KOPT-K1 (cell line): ENCODE data around the gene FAM24B.
"Not testable (repeated sequence)": the region's sequence is repeated elsewhere in the genome, so short reads cannot be mapped to it uniquely, and the experiment has no call there.

ENCODE experiments used
- H3K27ac ChIP-seq: fragments of 200-600 bp; sonication (generic); 2 replicates; pipeline ENCODE4 v1.5.1; 2016; ENCODE audit warnings: antibody characterized with exemption, mild to moderate bottlenecking, low read depth, low read length; ENCODE audit not compliant: poor library complexity, severe bottlenecking
- H3K36me3 ChIP-seq: fragments of 200-600 bp; sonication (generic); 2 replicates; pipeline ENCODE4 v1.5.1; 2017; ENCODE audit warnings: antibody characterized with exemption, mild to moderate bottlenecking, low read length, moderate library complexity; ENCODE audit not compliant: insufficient read depth
- H3K9me3 ChIP-seq: fragments of 200-600 bp; sonication (generic); 2 replicates; pipeline ENCODE4 v1.5.1; 2017; ENCODE audit warnings: antibody characterized with exemption, low read length, mild to moderate bottlenecking; ENCODE audit not compliant: insufficient read depth, poor library complexity, severe bottlenecking

FAM24B gene

GRCh38 chr10:122866757-122867482 lies 12.5 kb downstream of the FAM24B start:
- H3K27ac ChIP-seq = not testable (repeated sequence)
- Histone ChIP-seq H3K36me3 (peaks cover 19% of the 10 kb centered on the region; the same call in 1 of the 2 replicates), H3K9me3 (peaks cover 21% of the 10 kb centered on the region)

DNA sequence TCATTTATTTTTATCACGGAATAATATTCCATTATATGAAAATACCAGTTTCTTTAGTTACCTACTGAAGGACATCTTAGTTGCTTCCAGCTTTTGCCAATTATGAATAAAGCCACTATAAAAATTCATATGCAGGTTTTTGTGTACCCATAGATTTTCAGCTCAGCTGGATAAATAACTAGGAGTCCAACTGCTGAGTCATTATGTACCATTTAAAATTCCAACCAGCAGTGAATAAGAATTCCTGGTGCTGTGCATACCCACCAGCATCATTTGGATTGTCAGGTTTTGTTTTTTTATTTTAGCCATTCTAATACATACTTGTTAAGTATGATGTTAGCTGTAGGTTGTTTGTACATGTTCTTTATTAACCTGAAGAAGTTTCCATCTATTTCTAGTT lies 14.5 kb downstream of the FAM24B start:
- H3K27ac ChIP-seq = no peak overlapping the region
- peaks cover 19% of the 10 kb centered on the region; the same call in 1 of the 2 replicates for H3K36me3 ChIP-seq

DNA sequence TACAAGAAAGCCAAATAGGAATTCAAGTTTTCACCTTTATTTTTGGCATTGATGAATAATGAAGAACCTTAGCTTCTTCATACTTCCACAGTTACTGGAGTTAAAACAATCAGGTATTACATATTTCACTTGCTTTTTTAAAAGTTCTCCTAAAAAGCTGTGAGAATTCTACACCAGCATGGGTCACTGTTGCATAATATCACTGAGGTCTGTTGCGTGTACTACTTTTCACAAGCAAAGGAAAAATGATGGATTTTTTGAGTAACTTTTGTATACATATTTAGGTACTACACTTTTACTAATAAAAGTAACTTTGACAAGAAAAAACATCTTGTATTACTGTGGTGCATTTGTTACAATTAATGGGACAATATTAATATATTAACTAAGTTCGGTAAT lies 15.2 kb downstream of the FAM24B start:
- H3K9me3 ChIP-seq = peaks cover 21% of the 10 kb centered on the region
- H3K36me3 ChIP-seq = peaks cover 24% of the 10 kb centered on the region; the same call in 1 of the 2 replicates
- H3K27ac ChIP-seq = no peak overlapping the region

More for the DNA sequence above, 14.5 kb downstream of the FAM24B start:
- peaks cover 21% of the 10 kb centered on the region for H3K9me3 ChIP-seq

DNA sequence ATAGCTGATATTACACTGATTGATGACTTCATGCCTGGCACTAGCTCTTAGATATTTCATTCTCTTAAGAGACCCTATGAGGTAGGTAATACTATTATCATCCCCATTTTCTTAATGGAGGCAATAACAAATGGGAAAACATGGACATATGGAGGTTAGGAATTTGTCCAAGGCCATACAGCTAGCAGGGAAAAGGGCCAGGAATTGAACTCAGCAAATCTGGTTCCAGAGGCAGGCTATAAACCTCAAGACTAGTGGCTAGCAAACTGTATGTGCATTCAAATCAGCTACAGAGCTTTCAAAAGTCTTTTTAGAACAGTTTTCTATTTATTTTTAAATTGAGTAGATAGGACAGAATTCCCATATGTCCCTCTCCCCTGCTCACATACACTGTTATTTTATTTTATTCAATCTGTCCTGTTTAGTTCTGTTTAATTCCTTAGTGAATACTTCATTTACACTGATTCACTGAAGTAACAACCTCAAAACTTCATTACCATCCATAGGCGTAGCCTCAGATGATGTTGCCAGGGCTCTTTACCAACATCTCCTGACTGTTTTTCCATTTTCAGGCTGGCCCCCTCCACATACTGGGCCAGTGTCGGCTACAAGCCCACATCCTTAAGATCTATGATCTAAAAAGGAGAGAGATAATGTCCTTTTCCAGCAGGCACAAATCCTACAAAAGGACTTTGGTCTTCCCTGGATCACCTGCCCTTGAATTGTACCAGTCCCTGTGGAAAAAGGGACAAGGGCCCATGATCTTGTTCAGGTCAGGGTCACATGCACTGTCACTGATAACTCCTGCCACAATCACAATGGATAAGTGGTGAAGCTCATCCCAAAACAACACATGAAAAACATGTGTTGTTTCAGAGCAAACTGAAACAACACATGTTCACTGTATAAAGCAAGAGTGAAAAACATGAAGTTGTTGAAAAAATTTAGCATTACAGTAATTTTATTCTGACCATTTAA lies 15.9 kb downstream of the FAM24B start:
- Histone ChIP-seq H3K27ac (no peak overlapping the region), H3K9me3 (peaks cover 21% of the 10 kb centered on the region), H3K36me3 (peaks cover 31% of the 10 kb centered on the region)

GRCh38 chr10:122861711-122862161 lies 17.6 kb downstream of the FAM24B start:
- Histone ChIP-seq H3K36me3 (peaks cover 25% of the 10 kb centered on the region), H3K27ac (no peak overlapping the region), H3K9me3 (peaks cover 6% of the 10 kb centered on the region)

- H3K9me3 ChIP-seq = no peaks in the 10 kb centered on the region
- peaks cover 42% of the 10 kb centered on the region for H3K36me3 ChIP-seq
- no peak overlapping the region for H3K27ac ChIP-seq
Measured at GRCh38 chr10:122859527-122859926, 19.9 kb downstream of the FAM24B start.

DNA sequence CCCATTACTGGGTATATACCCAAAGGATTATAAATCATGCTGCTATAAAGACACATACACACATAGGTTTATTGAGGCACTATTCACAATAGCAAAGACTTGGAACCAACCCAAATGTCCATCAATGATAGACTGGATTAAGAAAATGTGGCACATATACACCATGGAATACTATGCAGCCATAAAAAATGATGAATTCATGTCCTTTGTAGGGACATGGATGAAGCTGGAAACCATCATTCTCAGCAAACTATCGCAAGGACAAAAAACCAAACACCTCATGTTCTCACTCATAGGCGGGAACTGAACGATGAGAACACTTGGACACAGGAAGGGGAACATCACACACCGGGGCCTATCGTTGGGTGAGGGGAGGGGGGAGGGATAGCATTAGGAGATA lies 21.3 kb downstream of the FAM24B start:
- peaks cover 56% of the 10 kb centered on the region for H3K36me3 ChIP-seq
- not testable (repeated sequence) for H3K27ac ChIP-seq, H3K9me3 ChIP-seq

DNA sequence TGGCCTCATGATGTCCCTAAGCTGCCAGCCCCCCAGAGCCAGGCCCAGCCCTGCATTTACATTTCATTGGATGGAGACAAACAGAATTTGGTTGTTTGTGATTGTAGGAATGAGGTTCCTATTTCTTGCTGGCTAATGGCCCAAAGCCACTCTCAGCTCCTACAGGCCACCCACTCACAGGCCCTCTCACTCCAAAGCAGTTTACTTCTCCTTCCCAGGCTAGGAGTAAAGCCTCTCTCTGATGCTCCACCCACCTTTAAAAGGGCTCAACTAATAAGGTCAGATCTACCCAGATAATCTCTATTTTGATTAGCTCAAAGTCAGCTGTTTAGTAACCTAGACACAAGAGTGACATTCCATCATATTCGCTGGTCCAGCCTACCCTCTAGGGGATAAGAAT lies 22.5 kb downstream of the FAM24B start:
- H3K27ac ChIP-seq = no peak overlapping the region
- H3K9me3 ChIP-seq = no peaks in the 10 kb centered on the region
- peaks cover 63% of the 10 kb centered on the region for H3K36me3 ChIP-seq

DNA sequence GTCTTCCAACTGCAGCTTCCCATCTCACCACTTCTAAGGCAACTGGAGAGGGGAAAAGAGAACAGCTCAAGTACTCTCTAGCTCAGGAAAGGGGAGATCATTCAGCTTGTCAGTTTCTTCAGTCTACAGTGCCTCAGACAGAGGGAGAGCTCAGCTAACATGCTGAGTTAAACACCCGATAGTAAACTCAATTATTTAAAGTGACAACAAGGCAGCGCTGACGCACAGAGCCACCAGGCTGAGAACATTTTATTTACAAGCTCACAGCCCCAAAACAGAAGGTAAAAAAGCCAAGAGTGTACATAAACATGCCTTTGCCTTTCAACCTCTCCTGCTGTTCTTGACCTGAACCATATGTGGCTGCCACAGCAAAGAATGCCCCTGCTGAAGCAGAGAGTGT lies 23.6 kb downstream of the FAM24B start:
- peaks cover 74% of the 10 kb centered on the region for H3K36me3 ChIP-seq
- no peak overlapping the region for H3K27ac ChIP-seq
- no peaks in the 10 kb centered on the region for H3K9me3 ChIP-seq

DNA sequence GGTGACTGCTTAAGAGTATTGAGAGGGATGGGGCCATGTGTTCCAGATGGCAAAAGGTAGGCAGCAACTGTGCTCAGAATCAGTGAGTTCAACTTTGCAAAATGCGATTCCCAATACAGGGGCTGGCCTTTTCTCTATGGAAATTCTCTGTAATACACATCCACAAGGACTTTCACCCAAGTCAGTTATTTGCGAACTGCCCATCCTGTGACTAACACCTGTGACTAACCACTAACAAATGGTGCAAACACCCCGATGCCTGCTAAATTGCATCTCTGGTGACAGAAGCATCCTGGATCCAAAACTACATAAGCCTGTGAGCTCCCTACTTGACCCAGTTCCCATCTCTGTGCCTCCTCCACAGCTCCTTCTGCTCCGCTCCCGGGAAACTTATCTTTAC lies 24.7 kb downstream of the FAM24B start:
- Histone ChIP-seq H3K9me3 (no peaks in the 10 kb centered on the region), H3K36me3 (peaks cover 84% of the 10 kb centered on the region), H3K27ac (no peak overlapping the region)

- Histone ChIP-seq H3K9me3 (no peaks in the 10 kb centered on the region), H3K27ac (no peak overlapping the region), H3K36me3 (peaks cover 84% of the 10 kb centered on the region)
Measured at GRCh38 chr10:122853665-122854313, 25.6 kb downstream of the FAM24B start.

- Histone ChIP-seq H3K36me3 (peaks cover 94% of the 10 kb centered on the region), H3K27ac (no peak overlapping the region), H3K9me3 (no peaks in the 10 kb centered on the region)
Measured at GRCh38 chr10:122852261-122852660, 27.1 kb downstream of the FAM24B start.

DNA sequence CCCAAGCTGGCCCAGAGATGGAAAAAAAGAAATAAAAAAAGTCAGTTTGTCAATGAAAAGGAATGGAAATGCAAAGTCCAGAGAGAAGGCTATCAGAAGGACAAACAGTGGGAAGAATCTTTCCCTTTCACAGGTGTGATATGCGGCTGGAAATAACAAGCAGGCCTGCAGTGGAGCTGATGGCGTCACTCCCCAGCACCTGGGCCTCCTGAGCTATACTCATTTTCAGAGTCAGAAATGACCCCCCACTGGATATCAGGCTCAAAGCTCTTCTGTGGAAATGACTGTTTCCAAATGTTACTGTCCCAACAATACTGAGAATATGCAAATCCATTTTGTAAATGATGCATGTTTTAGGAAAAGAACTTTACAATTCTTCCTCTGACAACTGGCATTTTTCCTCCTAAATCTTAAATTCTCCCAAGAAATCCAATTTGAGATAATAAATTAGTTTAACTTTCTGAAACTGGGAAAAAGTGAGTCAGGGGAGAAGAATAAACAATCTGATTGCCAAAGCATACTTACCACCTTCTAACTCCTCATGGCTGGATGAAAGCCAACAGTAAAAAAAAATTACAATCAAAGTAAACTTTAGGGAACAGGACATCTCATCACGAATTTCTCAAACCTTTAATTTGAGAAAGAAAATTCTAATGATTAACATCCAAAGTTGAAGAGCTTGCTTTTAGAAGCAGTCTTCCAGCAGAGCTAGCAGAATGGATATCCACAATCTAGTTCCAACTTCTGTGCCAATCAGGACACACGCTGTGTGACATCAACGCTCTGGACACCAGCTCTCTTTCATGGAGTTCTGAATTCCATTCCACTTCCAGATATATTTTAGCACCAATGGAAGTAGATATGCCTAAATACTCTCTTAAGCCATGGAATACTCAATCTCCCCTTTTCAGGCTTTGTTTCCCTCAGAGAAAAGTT lies 28.4 kb downstream of the FAM24B start:
- Histone ChIP-seq H3K27ac (no peak overlapping the region), H3K9me3 (no peaks in the 10 kb centered on the region), H3K36me3 (peaks cover 99% of the 10 kb centered on the region)
